ENCODE data around the gene ICAM5. TPM values are rescaled to one million over a fixed set of nuclear protein-coding genes. Genes with fewer than 3 reads are reported as not detected.

Gene ICAM5
- total and polyA plus RNA-seq, 9 of the 15 experiments (the other 6 are each of a cell fraction or from before 2014, with no cell fraction given): 0.10 to 114 (median 13.7) TPM

DNA sequence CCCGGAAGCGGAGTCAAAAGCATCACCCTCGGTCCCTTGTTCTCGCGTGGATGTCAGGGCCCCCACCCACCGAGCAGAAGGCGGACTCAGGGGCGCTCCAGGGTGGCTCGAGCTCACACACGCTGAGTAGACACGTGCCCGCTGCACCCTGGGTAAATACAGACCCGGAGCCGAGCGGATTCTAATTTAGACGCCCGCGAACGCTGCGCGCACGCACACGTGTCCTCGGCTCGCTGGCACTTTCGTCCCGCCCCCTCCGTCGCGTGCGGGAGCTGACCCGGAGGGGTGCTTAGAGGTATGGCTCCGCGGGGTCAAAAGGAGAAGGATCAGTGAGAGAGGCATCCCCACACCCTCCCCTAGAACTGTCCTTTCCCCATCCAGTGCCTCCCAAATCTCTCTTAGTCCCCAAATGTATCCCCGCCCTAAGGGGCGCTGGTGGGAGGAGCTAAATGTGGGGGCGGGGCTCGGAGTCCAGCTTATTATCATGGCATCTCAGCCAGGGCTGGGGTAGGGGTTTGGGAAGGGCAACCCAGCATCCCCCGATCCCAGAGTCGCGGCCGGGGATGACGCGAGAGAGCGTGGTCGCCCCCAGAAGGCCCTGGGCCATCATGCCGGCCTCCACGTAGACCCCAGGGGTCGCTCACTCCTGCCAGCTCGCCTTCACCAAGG is 451 bp upstream of the ICAM5 start (continued):
- TF ChIP-seq ZNF12 (CRISPR knock-in tag; IDR thresholded peaks at IDR 0.05) (peak; percentile 19; the same call in 1 of the 2 replicates), ZBTB26 (CRISPR knock-in tag; IDR thresholded peaks at IDR 0.05) (no peak), HNRNPH1 (optimal IDR thresholded peaks at IDR 0.05; ENCODE audit: low read depth, low read length) (no peak), TRIM24 (IDR thresholded peaks at IDR 0.05) (0 out of 4 replicates have a peak, but pooled peaks of 1 of the 2 experiments have one; percentile 11), TAF9B (IDR thresholded peaks at IDR 0.05; ENCODE audit: partially characterized antibody) (peak; percentile 53), RAD21 (CRISPR knock-in tag; conservative IDR thresholded peaks at IDR 0.05 in 1 of 2, IDR thresholded peaks at IDR 0.05 in 1 of 2) (peak in 1 of 2 experiments; percentile 21; a peak in 2 of 4 replicates), TCF7L2 (IDR thresholded peaks at IDR 0.05; ENCODE audit: low read depth, low read length) (no peak), PCBP1 (IDR thresholded peaks at IDR 0.05; ENCODE audit: low read depth, low read length, poor library complexity, severe bottlenecking) (peak; percentile 43), NR2C2 (CRISPR knock-in tag; IDR thresholded peaks at IDR 0.05) (no peak; the same call in 1 of the 2 replicates), NR2C2 (tag; IDR thresholded peaks at IDR 0.05) (peak; percentile 77), STAT5B (CRISPR knock-in tag; IDR thresholded peaks at IDR 0.05) (no peak), AFF1 (IDR thresholded peaks at IDR 0.05; ENCODE audit: low read depth in 1 of 2, partially characterized antibody in 2 of 2) (no peak), CAMTA2 (CRISPR knock-in tag; conservative IDR thresholded peaks at IDR 0.05) (peak; percentile 82; the same call in 1 of the 2 replicates), HMGN3 (IDR thresholded peaks at IDR 0.05; ENCODE audit: borderline replicate concordance, extremely low read depth, insufficient read length, low read depth, low read length) (peak; percentile 65)
- TF ChIP-seq, protein P1, sequence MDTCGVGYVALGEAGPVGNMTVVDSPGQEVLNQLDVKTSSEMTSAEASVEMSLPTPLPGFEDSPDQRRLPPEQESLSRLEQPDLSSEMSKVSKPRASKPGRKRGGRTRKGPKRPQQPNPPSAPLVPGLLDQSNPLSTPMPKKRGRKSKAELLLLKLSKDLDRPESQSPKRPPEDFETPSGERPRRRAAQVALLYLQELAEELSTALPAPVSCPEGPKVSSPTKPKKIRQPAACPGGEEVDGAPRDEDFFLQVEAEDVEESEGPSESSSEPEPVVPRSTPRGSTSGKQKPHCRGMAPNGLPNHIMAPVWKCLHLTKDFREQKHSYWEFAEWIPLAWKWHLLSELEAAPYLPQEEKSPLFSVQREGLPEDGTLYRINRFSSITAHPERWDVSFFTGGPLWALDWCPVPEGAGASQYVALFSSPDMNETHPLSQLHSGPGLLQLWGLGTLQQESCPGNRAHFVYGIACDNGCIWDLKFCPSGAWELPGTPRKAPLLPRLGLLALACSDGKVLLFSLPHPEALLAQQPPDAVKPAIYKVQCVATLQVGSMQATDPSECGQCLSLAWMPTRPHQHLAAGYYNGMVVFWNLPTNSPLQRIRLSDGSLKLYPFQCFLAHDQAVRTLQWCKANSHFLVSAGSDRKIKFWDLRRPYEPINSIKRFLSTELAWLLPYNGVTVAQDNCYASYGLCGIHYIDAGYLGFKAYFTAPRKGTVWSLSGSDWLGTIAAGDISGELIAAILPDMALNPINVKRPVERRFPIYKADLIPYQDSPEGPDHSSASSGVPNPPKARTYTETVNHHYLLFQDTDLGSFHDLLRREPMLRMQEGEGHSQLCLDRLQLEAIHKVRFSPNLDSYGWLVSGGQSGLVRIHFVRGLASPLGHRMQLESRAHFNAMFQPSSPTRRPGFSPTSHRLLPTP (IDR thresholded peaks at IDR 0.05; ENCODE audit: borderline replicate concordance, extremely low read depth, insufficient read length): no peak
- TF ChIP-seq, protein P2, sequence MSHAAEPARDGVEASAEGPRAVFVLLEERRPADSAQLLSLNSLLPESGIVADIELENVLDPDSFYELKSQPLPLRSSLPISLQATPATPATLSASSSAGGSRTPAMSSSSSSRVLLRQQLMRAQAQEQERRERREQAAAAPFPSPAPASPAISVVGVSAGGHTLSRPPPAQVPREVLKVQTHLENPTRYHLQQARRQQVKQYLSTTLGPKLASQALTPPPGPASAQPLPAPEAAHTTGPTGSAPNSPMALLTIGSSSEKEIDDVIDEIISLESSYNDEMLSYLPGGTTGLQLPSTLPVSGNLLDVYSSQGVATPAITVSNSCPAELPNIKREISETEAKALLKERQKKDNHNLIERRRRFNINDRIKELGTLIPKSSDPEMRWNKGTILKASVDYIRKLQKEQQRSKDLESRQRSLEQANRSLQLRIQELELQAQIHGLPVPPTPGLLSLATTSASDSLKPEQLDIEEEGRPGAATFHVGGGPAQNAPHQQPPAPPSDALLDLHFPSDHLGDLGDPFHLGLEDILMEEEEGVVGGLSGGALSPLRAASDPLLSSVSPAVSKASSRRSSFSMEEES (CRISPR knock-in tag; IDR thresholded peaks at IDR 0.05): peak; percentile 19

Measured in K562 (cell line).